DND-41 (cell line): ENCODE measurements around the gene PRKAG2.

ENCODE experiments used
- ATAC-seq: fragments of 200-7000 bp; cut with Tn5 transposase; 3 replicates; pipeline ENCODE4 v1.9.1; 2021; ENCODE audit warnings: low read depth; ENCODE audit not compliant: insufficient read depth
- DNase-seq: peaks from one replicate; pipeline ENCODE4 v3.0.0-alpha.2; 2020
- H2AFZ ChIP-seq: 2 replicates; pipeline ENCODE4 v1.6.0; 2012; ENCODE audit warnings: low read depth, low read length
- H3K27ac ChIP-seq: 2 replicates; pipeline ENCODE4 v1.5.1; 2012; ENCODE audit warnings: low read length, inconsistent platforms
- H3K27me3 ChIP-seq: fragments of 200-600 bp; sonication (generic); 2 replicates; pipeline ENCODE4 v1.6.0; 2012; ENCODE audit warnings: low read length, mild to moderate bottlenecking, inconsistent platforms; ENCODE audit not compliant: insufficient read depth, poor library complexity
- H3K36me3 ChIP-seq: 2 replicates; pipeline ENCODE4 v1.5.1; 2012; ENCODE audit warnings: low read length, inconsistent platforms; ENCODE audit not compliant: insufficient read depth
- H3K4me1 ChIP-seq: 2 replicates; pipeline ENCODE4 v1.5.1; 2012; ENCODE audit warnings: mild to moderate bottlenecking, low read length; ENCODE audit not compliant: insufficient read depth
- H3K4me2 ChIP-seq: 2 replicates; pipeline ENCODE4 v1.6.0; 2012; ENCODE audit warnings: mild to moderate bottlenecking, moderate library complexity, low read length, inconsistent platforms; ENCODE audit not compliant: insufficient read depth
- H3K4me3 ChIP-seq, 2 experiments: fragments of 200-600 bp in 1 of 2; shearing (Covaris generic) in 1 of 2; 2 replicates each; pipeline ENCODE4 v1.5.1; 2012 to 2016; ENCODE audit warnings: inconsistent platforms in 2 of 2, low read length in 2 of 2, mild to moderate bottlenecking in 2 of 2, low read depth in 1 of 2, moderate library complexity in 1 of 2
- H3K79me2 ChIP-seq: 2 replicates; pipeline ENCODE4 v1.6.0; 2012; ENCODE audit warnings: low read length, inconsistent platforms; ENCODE audit not compliant: insufficient read depth
- H3K9ac ChIP-seq: 2 replicates; pipeline ENCODE4 v1.6.0; 2012; ENCODE audit warnings: low read depth, mild to moderate bottlenecking, inconsistent platforms, low read length, moderate library complexity
- H3K9me3 ChIP-seq: 2 replicates; pipeline ENCODE4 v1.5.1; 2012; ENCODE audit warnings: low read length, moderate library complexity, mild to moderate bottlenecking, inconsistent platforms; ENCODE audit not compliant: insufficient read depth, severe bottlenecking
- H4K20me1 ChIP-seq: 2 replicates; pipeline ENCODE4 v1.6.0; 2012; ENCODE audit warnings: low read length; ENCODE audit not compliant: insufficient read depth
- EZH2 ChIP-seq: IDR thresholded peaks from 3 replicates; pipeline ENCODE4 v1.6.1; 2012; ENCODE audit warnings: borderline replicate concordance, low read depth, mild to moderate bottlenecking, moderate library complexity, low read length, inconsistent platforms; ENCODE audit not compliant: severe bottlenecking
- TF ChIP-seq, protein P1 (sequence below): IDR thresholded peaks from 2 replicates; pipeline ENCODE4 v1.5.1; 2012; ENCODE audit warnings: borderline replicate concordance, low read length, moderate library complexity, mild to moderate bottlenecking; ENCODE audit not compliant: poor library complexity, severe bottlenecking; ENCODE audit errors: extremely low read depth

The PRKAG2 gene

DNA sequence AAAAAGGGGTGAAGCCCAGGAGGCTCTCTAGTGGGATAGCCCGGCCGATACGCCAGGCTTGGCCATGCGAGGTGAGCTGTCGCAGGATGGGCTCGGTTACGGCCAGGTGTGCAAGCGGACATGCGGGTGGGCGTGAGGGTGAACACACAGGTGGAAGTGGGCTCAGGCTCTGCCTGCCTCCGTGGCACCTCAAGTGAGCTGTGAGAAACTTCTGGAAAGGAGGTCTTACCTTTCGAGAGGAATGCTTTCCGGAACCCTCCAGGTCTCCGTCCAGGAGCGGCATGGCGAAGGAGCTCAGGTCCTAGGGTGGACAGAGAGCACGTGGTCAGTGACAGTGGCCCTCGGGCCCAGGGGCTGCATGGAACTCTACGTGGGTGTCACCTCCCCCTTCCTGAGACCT lies 90.7 kb downstream of the PRKAG2 start:
- TF ChIP-seq, protein P1, sequence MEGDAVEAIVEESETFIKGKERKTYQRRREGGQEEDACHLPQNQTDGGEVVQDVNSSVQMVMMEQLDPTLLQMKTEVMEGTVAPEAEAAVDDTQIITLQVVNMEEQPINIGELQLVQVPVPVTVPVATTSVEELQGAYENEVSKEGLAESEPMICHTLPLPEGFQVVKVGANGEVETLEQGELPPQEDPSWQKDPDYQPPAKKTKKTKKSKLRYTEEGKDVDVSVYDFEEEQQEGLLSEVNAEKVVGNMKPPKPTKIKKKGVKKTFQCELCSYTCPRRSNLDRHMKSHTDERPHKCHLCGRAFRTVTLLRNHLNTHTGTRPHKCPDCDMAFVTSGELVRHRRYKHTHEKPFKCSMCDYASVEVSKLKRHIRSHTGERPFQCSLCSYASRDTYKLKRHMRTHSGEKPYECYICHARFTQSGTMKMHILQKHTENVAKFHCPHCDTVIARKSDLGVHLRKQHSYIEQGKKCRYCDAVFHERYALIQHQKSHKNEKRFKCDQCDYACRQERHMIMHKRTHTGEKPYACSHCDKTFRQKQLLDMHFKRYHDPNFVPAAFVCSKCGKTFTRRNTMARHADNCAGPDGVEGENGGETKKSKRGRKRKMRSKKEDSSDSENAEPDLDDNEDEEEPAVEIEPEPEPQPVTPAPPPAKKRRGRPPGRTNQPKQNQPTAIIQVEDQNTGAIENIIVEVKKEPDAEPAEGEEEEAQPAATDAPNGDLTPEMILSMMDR: no peak
- TF ChIP-seq EZH2: no peak
- Histone ChIP-seq H3K27ac (no peak overlapping the region), H4K20me1 (0 out of 2 replicates have a peak, but pooled peaks cover 4% of the 10 kb centered on the region), H3K9me3 (no peaks in the 10 kb centered on the region), H3K79me2 (no peaks in the 10 kb centered on the region), H2AFZ (no peak overlapping the region), H3K36me3 (no peaks in the 10 kb centered on the region), H3K9ac (no peak overlapping the region), H3K4me2 (no peak overlapping the region), H3K4me1 (no peaks in the 10 kb centered on the region), H3K27me3 (peaks cover 12% of the 10 kb centered on the region), H3K4me3 (no peak overlapping the region)
- DNase-seq (no peak), ATAC-seq (no peak)

DNA sequence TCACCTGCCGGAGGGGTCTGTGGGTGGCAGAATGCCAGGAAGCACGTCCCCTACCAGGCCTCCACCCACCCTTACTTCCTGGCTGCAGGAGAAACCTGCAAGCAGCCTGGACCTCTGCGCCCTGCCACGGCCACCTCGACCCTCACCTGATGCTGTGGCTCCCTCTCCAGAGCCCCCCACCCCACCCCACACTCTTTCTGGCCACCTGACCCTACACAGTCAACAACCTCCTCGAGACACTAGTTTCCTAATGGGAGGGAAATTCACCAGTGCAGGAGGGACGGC lies 91.3 kb downstream of the PRKAG2 start:
- Histone ChIP-seq H3K27me3 (peaks cover 11% of the 10 kb centered on the region), H2AFZ (no peak overlapping the region), H3K4me3 (no peak overlapping the region), H3K27ac (no peak overlapping the region), H3K9ac (no peak overlapping the region), H3K4me2 (no peak overlapping the region), H3K4me1 (no peaks in the 10 kb centered on the region), H3K36me3 (no peaks in the 10 kb centered on the region), H3K79me2 (no peaks in the 10 kb centered on the region), H4K20me1 (0 out of 2 replicates have a peak, but pooled peaks cover 4% of the 10 kb centered on the region), H3K9me3 (no peaks in the 10 kb centered on the region)
- DNase-seq (no peak), ATAC-seq (no peak)
- no peak for TF ChIP-seq EZH2
- TF ChIP-seq, protein P1: no peak

DNA sequence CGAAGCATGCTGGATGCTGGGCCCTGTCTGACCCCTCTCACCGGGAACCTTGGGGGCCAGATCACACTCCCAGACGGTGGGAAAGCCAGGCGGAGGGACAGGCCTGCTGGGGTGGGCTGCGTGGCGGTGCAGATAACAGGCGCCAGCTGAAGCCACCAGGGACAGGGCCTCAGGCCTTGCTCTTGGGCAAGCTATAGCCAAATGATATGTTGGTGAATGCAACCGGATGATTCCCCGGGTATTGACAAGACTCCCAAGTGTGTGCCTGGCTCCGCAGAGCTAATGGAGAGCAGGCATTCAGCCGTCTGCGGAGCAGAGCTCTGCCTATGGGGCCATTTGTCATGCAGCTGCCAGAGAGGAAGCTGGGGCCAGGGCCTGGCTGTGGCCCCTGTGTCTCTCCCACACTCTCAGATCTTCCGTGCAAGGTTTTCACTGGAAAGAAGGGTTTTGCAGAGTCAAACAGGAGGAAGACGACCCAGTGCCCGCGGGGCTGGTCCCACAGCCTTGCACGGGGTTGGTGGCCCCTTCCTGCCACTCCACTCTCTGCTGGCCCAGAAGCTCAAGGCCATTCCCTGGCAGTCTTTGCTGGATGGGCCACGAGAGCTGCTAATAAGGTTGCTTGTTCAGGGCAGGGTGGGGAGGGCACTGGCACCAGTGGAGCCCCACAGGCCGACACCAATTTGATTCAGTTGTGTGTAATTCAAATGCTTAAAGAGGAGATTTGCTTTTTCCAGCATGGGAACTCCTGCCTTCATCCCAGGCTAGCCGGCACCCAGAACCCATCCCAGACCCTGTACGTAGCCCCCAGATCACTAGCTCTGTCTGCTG lies 91.8 kb downstream of the PRKAG2 start:
- Histone ChIP-seq H3K9ac (no peak overlapping the region), H3K79me2 (no peaks in the 10 kb centered on the region), H3K4me3 (no peak overlapping the region), H4K20me1 (0 out of 2 replicates have a peak, but pooled peaks cover 4% of the 10 kb centered on the region), H3K4me2 (no peak overlapping the region), H3K27me3 (peaks cover 11% of the 10 kb centered on the region), H2AFZ (no peak overlapping the region), H3K27ac (no peak overlapping the region), H3K9me3 (no peaks in the 10 kb centered on the region), H3K36me3 (no peaks in the 10 kb centered on the region), H3K4me1 (no peaks in the 10 kb centered on the region)
- TF ChIP-seq EZH2: no peak
- TF ChIP-seq, protein P1: no peak
- ATAC-seq (no peak), DNase-seq (no peak)

DNA sequence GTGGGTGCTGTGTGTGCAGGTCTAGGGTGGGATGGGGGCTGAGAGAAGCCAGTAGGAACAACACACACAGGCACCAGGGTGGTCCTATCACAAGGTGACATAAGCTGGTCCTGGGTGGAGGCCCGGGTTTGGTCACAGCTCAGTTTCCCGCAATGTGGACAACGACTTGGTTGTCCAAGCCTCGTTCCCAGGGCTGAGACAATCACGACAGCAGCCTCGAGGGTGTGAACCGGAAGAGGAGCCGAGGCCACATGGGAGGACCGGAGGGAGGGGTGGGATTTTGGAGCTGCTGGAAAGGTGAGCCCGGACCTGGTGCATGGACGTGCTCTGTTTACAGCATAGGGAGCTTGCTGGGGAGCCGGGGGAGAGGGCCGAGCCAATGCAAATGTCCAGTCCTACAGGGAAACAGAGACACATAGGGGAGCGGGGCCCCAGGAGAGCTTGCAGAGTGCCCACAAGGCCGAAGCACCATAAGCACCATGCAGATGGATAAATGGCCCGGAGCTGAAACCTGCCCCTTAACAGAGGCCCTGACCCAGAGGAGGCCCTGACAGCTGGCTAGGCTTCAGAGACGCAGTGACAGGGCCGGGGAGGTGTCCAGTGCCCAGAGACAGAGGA lies 92.8 kb downstream of the PRKAG2 start:
- no peak overlapping the region for H2AFZ ChIP-seq
- H3K4me2 ChIP-seq: no peak overlapping the region
- H3K27ac ChIP-seq: no peak overlapping the region
- ATAC-seq (no peak), DNase-seq (no peak)
- peaks cover 11% of the 10 kb centered on the region for H3K27me3 ChIP-seq
- TF ChIP-seq EZH2: no peak
- TF ChIP-seq, protein P1: no peak
- H3K9ac ChIP-seq: no peak overlapping the region
- H3K36me3 ChIP-seq: no peaks in the 10 kb centered on the region
- H3K4me1 ChIP-seq: no peaks in the 10 kb centered on the region
- no peaks in the 10 kb centered on the region for H3K79me2 ChIP-seq
- no peak overlapping the region for H3K4me3 ChIP-seq
- H4K20me1 ChIP-seq: 0 out of 2 replicates have a peak, but pooled peaks cover 4% of the 10 kb centered on the region
- H3K9me3 ChIP-seq: no peaks in the 10 kb centered on the region
